Activated T-cell treated with anti-CD3 and anti-CD28 coated beads, Interleukin-2, amount 50 U/mL, for 4 hours (primary cell): ENCODE results near the gene PCAT7. TPM values are rescaled to one million over a fixed set of nuclear protein-coding genes. Genes with fewer than 3 reads are reported as not detected.

Source experiments
- ATAC-seq, 2 donors: fragments of 200-7000 bp; cut with Tn5 transposase; one replicate each; pipeline ENCODE4 v1.10.0; 2021
- DNase-seq: peaks from one replicate; pipeline ENCODE4 v3.0.0-alpha.2; 2020
- H3K27me3 Mint-ChIP-seq: one replicate; pipeline ENCODE4 v1.8.0; 2021; ENCODE audit warnings: low read depth, mixed read lengths
- H3K36me3 Mint-ChIP-seq: one replicate; pipeline ENCODE4 v1.8.0; 2022; ENCODE audit warnings: mixed read lengths; ENCODE audit not compliant: insufficient read depth
- H3K4me1 Mint-ChIP-seq: one replicate; pipeline ENCODE4 v1.8.0; 2021; ENCODE audit warnings: low read depth, mixed read lengths
- H3K4me3 Mint-ChIP-seq: one replicate; pipeline ENCODE4 v1.8.0; 2021; ENCODE audit warnings: mild to moderate bottlenecking, moderate library complexity, mixed read lengths
- H3K9me3 Mint-ChIP-seq: one replicate; pipeline ENCODE4 v1.8.0; 2021; ENCODE audit warnings: mixed read lengths
- total RNA-seq, 3 donors: library from RNA; stranded (reverse); gene quantifications; one replicate each; pipeline ENCODE4 v1.2.1, GENCODE V29; 2021

Gene PCAT7
- total RNA-seq, 3 donors from 2014 or later, result not detected

DNA sequence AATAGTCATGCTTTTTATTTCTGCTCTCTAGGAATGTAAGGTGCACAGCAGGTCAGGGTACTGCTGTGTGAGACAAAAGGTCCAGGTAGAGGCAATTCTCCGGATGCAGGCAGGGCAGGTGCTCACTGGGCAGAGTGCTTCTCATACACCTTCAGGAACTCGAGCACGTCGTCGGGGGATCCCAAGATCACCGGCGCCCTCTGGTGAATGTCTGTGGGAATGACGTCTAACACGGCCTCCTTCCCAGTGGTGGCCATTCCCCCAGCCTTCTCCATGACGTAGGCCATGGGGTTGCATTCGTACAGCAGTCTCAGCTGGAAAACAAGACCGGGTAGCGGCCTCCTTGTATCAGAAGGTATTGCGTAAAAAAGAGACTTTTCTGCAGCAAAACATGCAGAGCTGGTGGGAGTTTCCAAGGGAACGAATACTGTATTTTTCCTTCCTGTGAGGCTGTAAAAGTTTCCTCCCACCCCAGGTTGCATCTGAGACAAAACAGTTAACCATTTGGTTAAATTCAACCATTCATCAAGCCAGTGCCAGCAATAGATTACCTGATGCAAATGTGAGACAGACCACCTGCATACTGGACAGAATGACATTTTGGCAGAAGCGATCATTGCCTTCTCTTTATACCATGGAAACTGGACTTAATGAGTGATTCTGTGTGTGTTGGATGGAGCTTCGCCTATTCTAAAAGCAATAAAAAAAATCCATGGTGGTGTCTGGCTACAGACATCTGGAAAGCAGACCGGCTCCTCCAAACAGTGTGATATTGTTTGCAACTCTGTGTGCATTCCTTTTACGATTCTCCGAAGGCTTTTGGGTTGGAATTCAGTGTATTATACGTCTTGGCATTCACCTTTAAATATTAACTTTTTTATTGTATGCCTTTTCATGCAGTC is 48.6 kb downstream of the PCAT7 start:
- Mint-ChIP-seq H3K27me3 (peaks cover 7% of the 10 kb centered on the region), H3K9me3 (no peaks in the 10 kb centered on the region), H3K4me3 (no peak overlapping the region), H3K36me3 (no peaks in the 10 kb centered on the region), H3K4me1 (peaks cover 7% of the 10 kb centered on the region)
- DNase-seq (peak; percentile 56), ATAC-seq (peak; percentile 87 to 88)

DNA sequence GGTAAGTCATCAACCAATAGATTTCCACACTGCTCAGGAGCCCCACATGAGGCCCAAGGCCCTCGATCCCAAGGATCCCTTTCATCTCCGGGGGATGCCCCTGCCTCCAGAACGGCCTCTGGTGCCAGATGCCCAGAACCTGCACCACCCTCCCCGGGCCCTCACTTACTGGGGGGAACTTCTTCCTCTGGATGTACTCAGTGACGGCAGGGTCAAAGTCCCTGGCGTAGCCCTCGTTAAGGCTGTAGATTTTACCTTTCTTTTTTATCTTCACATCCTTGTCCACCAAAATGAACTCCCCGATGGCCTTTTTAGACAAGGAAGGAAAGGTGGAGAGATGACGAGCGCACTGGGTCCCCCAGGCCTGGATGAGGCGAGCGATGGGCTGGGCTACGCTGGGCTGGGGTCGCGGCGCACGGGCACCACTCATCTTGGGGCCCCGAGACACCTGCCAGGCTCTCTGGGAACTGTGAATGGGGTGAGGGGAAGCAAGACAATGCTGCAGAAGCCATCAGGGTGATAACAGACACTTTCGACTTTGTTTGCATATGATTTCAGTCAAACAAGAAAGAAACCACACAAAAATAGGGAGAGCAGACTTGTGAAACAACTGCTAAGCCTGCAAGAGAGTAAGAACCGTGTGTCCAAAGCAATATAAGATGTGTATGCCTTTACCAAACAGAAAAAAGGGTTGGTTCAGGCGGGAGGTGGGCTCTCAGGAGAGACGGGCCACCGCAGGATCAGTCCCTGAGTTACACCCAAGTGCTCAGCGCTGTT is 52.0 kb downstream of the PCAT7 start:
- no peaks in the 10 kb centered on the region for H3K9me3 Mint-ChIP-seq
- ATAC-seq (no peak), DNase-seq (no peak)
- H3K27me3 Mint-ChIP-seq, result peaks cover 14% of the 10 kb centered on the region
- H3K4me1 Mint-ChIP-seq, result peaks cover 12% of the 10 kb centered on the region
- no peaks in the 10 kb centered on the region for H3K36me3 Mint-ChIP-seq
- H3K4me3 Mint-ChIP-seq, result no peak overlapping the region

DNA sequence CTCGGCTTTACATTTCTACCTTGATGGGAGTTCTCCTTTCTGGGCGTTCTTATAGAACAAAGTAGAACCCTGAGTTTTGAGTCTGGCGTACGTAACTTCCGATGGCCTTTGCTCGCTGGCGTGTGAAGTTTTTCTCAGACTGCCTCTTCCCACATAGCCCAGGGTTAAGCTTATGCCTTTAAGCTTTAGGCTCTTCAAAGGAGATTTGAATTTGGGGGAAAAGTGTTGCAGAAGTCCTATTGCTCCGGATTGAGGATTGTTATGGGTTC is 52.5 kb downstream of the PCAT7 start:
- DNase-seq (no peak), ATAC-seq (no peak)
- H3K4me1 Mint-ChIP-seq, result peaks cover 17% of the 10 kb centered on the region
- peaks cover 14% of the 10 kb centered on the region for H3K27me3 Mint-ChIP-seq
- H3K4me3 Mint-ChIP-seq, result no peak overlapping the region
- no peaks in the 10 kb centered on the region for H3K36me3 Mint-ChIP-seq
- no peaks in the 10 kb centered on the region for H3K9me3 Mint-ChIP-seq

DNA sequence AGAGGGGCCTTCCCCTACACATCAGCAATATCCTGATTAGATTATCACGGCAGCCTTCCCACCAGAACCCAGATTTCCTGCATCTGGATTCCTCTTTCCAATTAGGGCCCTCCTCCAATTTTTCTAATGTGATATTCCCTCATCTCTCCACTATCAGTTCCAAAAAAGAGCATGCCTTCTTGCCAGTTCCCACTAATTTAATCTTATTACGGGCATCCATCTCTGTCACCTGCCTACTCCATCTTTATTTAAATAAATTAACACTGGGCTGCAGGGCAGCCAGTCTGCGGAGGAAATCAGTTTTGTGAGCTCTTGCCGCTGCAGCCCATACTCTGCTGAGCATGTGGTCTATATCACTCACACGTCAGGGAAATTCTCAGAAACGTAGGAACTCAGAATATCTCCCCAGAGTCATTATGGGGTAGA is 55.3 kb downstream of the PCAT7 start:
- ATAC-seq (no peak), DNase-seq (no peak)
- Mint-ChIP-seq H3K36me3 (no peaks in the 10 kb centered on the region), H3K4me3 (no peak overlapping the region), H3K4me1 (peaks cover 11% of the 10 kb centered on the region), H3K9me3 (no peaks in the 10 kb centered on the region), H3K27me3 (peaks cover 22% of the 10 kb centered on the region)

DNA sequence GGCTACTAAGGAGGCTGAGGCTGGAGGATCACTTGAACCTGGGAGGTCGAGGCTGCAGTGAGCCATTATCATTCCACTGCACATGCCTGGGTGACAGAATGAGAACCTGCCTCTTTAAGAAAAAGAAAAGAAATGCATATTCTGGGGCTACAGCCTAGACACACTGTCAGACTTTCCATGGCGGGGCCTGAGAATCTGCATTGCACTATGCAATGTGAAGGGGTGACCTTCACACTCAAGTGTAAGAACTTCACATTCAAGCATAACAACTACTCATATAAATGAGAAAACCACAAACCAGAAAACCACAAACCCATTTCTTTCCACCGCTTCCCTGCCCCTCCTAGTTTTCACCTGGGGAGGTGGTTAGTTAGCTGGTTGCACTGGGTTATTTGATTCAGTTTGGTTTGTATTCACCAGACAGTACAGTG is 56.8 kb downstream of the PCAT7 start:
- no peaks in the 10 kb centered on the region for H3K36me3 Mint-ChIP-seq
- DNase-seq (peak; percentile 24), ATAC-seq (peak; percentile 85 to 87)
- no peaks in the 10 kb centered on the region for H3K9me3 Mint-ChIP-seq
- H3K4me1 Mint-ChIP-seq, result peaks cover 11% of the 10 kb centered on the region
- H3K4me3 Mint-ChIP-seq, result no peak overlapping the region
- H3K27me3 Mint-ChIP-seq, result peaks cover 22% of the 10 kb centered on the region

DNA sequence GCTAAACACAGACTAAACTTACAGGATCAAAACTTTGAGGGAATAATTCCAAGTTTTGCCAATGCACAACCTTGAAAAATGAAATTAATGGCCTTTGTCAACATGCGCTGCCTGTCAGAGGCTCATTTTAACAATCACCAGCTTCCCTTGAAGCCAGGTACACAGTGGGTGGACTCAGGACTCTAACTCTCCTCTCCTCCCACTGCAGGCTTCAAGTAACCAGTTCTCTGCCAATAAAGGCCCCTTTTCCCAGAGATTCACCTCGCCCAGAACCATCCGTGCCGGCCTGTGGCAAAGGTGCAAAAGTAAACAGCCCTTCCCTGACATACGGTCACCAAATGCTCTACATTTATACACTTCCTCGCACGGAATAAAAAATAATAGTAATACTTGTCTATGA is 57.2 kb downstream of the PCAT7 start:
- ATAC-seq (peak in 1 of 2 donors; percentile 31), DNase-seq (no peak)
- H3K9me3 Mint-ChIP-seq, result no peaks in the 10 kb centered on the region
- no peak overlapping the region for H3K4me3 Mint-ChIP-seq
- H3K36me3 Mint-ChIP-seq, result no peaks in the 10 kb centered on the region
- peaks cover 22% of the 10 kb centered on the region for H3K27me3 Mint-ChIP-seq
- H3K4me1 Mint-ChIP-seq, result peaks cover 11% of the 10 kb centered on the region

DNA sequence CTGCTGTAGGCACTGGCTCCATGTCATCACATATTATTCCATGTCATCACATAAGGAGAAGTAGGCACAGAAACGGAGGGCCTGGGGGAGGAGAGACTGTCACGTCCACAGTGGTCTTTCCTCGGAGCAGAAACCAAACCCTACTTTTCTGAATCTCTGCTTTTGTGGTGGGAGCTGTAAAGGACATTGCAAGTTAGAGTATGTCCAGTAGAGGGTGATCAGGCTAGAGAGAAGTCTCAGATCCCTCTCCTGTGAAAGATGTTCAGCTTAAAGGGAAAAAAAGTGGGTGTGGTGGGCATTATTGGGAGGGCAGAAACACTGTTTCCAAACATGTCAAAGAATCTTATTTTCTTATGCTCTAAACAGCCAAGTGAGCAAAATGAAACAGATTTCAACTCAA is 58.1 kb downstream of the PCAT7 start:
- ATAC-seq (no peak), DNase-seq (no peak)
- peaks cover 20% of the 10 kb centered on the region for H3K27me3 Mint-ChIP-seq
- no peaks in the 10 kb centered on the region for H3K36me3 Mint-ChIP-seq
- H3K4me1 Mint-ChIP-seq, result peaks cover 11% of the 10 kb centered on the region
- no peaks in the 10 kb centered on the region for H3K9me3 Mint-ChIP-seq
- no peak overlapping the region for H3K4me3 Mint-ChIP-seq

DNA sequence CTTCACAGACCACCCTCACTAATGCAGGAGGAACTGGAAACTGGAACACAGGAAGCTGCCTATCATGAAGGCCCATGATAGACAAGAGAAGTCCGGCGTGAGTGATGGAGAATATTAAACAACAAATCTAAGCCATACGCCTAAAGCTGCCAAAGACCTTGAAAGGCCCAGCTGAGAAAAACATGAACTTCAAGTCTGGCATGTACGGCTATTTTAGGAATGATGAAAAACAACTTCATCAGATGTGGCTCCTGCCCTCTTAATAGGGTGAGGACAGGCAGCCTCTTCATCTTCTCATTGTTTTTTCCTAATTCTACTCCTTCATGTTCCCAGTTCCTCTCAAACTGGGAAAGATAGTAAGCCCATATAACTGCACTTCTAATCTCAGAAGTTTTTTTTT is 64.1 kb downstream of the PCAT7 start:
- Mint-ChIP-seq H3K4me1 (peaks cover 7% of the 10 kb centered on the region), H3K4me3 (no peak overlapping the region)
- DNase-seq, result no peak

More for the DNA sequence above, 64.1 kb downstream of the PCAT7 start:
- H3K9me3 Mint-ChIP-seq, result no peaks in the 10 kb centered on the region
- peaks cover 2% of the 10 kb centered on the region for H3K36me3 Mint-ChIP-seq
- H3K27me3 Mint-ChIP-seq, result no peaks in the 10 kb centered on the region
- no peak for ATAC-seq

Other genes starting within 250 kb of the PCAT7 start
- gene NUTM2F, start 226.4 kb upstream of the PCAT7 start, total RNA-seq, result not detected
- not detected for gene FBP2, start 38.7 kb downstream of the PCAT7 start, total RNA-seq
- under 1 TPM; 0.47 to 0.51 (median 0.49) TPM for gene FBP1, start 84.4 kb downstream of the PCAT7 start, total RNA-seq
- gene AOPEP, start 171.6 kb downstream of the PCAT7 start, total RNA-seq, result 1 to 10 TPM; 7.1 to 7.9 (median 7.4) TPM